ENCODE measurements around the gene CMYA5.

Gene CMYA5

GRCh38 chr5:79825802-79826201, 136.2 kb downstream of the CMYA5 start:
- no peak for DNase-seq (ENCODE audit: low read depth)
- no peak overlapping the region for H3K4me3 ChIP-seq (ENCODE audit: control insufficient read depth, low read depth, low read length)
- no peak for TF ChIP-seq CTCF (IDR thresholded peaks at IDR 0.05; ENCODE audit: control insufficient read depth, insufficient read depth, low read depth, low read length, missing control alignments)

GRCh38 chr5:79827159-79827629, 137.6 kb downstream of the CMYA5 start:
- no peak for DNase-seq (ENCODE audit: low read depth)
- no peak for TF ChIP-seq CTCF (IDR thresholded peaks at IDR 0.05; ENCODE audit: control insufficient read depth, insufficient read depth, low read depth, low read length, missing control alignments)
- no peak overlapping the region for H3K4me3 ChIP-seq (ENCODE audit: control insufficient read depth, low read depth, low read length)

GRCh38 chr5:79829260-79829659, 139.6 kb downstream of the CMYA5 start:
- no peak for DNase-seq (ENCODE audit: low read depth)
- H3K4me3 ChIP-seq (ENCODE audit: control insufficient read depth, low read depth, low read length): no peak overlapping the region
- TF ChIP-seq CTCF (IDR thresholded peaks at IDR 0.05; ENCODE audit: control insufficient read depth, insufficient read depth, low read depth, low read length, missing control alignments): peak; percentile 37

- TF ChIP-seq CTCF (IDR thresholded peaks at IDR 0.05; ENCODE audit: control insufficient read depth, insufficient read depth, low read depth, low read length, missing control alignments): no peak
- no peak overlapping the region for H3K4me3 ChIP-seq (ENCODE audit: control insufficient read depth, low read depth, low read length)
- DNase-seq (ENCODE audit: low read depth): no peak
Observed at GRCh38 chr5:79831381-79832309, 142.0 kb downstream of the CMYA5 start.

GRCh38 chr5:79832911-79833310, 143.3 kb downstream of the CMYA5 start:
- TF ChIP-seq CTCF (IDR thresholded peaks at IDR 0.05; ENCODE audit: control insufficient read depth, insufficient read depth, low read depth, low read length, missing control alignments): no peak
- DNase-seq (ENCODE audit: low read depth): no peak
- no peak overlapping the region for H3K4me3 ChIP-seq (ENCODE audit: control insufficient read depth, low read depth, low read length)

- TF ChIP-seq CTCF (IDR thresholded peaks at IDR 0.05; ENCODE audit: control insufficient read depth, insufficient read depth, low read depth, low read length, missing control alignments): no peak
- DNase-seq (ENCODE audit: low read depth): no peak
- no peak overlapping the region for H3K4me3 ChIP-seq (ENCODE audit: control insufficient read depth, low read depth, low read length)
Observed at GRCh38 chr5:79834098-79834753, 144.6 kb downstream of the CMYA5 start.
